ENCODE results near the gene KRTCAP3.

KRTCAP3 gene

DNA sequence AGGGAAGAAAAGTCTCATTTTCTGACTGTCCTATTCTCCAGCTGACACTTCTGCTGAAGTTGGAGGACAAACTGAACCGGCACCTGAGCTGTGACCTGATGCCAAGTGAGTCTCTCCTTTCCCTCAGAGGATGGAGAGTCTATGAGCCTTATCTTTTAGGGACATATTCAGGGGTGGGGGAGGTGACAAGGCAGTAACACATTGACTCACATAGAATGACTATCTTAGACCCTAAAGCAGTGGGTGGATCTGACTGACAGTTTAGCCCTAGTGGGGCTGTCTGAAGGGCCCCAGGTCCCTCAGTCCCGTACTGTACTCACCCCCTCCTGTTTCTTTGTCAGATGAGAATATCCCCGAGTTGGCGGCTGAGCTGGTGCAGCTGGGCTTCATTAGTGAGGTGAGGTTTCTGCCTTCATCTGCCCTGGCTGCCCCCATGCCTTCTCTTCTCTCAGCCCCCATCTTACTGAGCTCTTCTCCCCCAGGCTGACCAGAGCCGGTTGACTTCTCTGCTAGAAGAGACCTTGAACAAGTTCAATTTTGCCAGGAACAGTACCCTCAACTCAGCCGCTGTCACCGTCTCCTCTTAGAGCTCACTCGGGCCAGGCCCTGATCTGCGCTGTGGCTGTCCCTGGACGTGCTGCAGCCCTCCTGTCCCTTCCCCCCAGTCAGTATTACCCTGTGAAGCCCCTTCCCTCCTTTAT lies 805 bp upstream of the KRTCAP3 start:
- no peak for DNase-seq

DNA sequence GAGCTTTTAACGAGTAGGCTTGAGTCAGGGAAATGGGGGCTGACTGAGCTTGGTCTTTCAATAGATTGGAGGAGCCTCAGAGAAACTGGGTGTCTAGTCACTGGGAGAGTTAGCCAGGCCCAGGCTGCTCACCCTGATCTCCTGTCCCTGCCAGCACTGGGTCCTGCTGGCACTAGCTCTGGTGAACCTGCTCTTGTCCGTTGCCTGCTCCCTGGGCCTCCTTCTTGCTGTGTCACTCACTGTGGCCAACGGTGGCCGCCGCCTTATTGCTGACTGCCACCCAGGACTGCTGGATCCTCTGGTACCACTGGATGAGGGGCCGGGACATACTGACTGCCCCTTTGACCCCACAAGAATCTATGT lies 720 bp downstream of the KRTCAP3 start:
- DNase-seq = no peak

DNA sequence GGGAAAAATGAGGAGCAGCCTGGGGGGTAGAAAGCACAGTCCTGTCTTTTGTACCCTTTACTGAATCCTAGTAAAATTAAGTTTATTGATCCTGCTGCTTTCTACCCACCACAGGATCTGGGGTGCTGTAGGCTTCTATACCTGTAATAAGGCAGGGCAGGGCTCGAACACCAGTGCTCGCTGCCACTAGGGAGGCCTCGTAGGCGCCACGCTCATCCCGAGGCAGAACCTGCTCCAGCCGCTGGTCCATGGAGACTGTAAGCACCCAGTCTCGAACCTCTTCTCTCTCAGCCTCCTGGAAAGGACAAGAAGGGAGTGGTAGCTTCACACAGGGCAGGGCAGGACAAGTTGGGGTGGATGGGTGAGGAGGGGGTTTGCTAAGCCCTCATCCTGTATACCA lies 3.0 kb downstream of the KRTCAP3 start:
- DNase-seq = no peak

- DNase-seq = no peak
Measured at GRCh38 chr2:27445615-27446014, 3.4 kb downstream of the KRTCAP3 start.

DNA sequence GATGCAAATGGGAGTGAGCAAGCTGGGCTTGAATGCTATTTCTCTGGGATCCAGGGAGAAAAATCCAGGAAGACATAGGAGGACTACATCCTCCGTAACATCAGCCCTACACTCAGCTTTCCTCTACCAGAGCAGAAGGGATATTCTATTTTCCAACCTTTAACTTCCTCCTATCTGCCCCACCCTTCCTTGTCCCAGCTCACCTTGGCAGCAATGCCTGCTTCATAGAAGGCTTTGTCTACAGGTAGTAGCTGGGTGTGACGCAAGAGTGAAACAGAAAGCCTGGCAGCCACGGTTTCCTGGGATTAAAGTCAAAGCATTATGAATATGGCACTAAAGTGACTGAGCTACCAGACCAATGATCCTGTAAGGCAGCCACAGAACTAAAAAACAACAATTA lies 3.9 kb downstream of the KRTCAP3 start:
- DNase-seq = no peak

DNA sequence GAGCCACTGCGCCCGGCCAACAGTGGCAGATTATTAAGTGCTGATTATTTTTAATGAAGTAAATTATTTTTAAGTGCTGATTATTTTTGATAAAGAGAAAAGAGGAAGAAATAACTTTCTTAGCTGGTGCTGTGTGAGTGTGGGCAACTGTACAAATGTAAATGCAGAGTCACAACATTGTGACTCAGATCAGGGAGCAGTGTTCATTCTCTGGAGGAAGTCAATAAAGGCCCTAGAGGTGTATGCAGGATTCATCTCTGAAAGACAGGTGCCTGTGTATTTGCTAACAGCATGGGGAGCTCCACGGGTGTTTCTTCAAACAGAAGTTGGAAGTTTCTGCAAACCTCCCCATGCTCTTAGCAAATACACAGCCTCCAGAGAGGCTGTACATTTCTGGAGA lies 6.2 kb downstream of the KRTCAP3 start:
- no peak for DNase-seq

GRCh38 chr2:27451095-27451494 lies 8.9 kb downstream of the KRTCAP3 start:
- DNase-seq = no peak

- no peak for DNase-seq
Measured at GRCh38 chr2:27453968-27454367, 11.8 kb downstream of the KRTCAP3 start.

- DNase-seq = no peak
Measured at GRCh38 chr2:27461118-27461517, 18.9 kb downstream of the KRTCAP3 start.

GRCh38 chr2:27464443-27464842 lies 22.3 kb downstream of the KRTCAP3 start:
- DNase-seq = no peak

GRCh38 chr2:27471961-27472360 lies 29.8 kb downstream of the KRTCAP3 start:
- DNase-seq = no peak

DNA sequence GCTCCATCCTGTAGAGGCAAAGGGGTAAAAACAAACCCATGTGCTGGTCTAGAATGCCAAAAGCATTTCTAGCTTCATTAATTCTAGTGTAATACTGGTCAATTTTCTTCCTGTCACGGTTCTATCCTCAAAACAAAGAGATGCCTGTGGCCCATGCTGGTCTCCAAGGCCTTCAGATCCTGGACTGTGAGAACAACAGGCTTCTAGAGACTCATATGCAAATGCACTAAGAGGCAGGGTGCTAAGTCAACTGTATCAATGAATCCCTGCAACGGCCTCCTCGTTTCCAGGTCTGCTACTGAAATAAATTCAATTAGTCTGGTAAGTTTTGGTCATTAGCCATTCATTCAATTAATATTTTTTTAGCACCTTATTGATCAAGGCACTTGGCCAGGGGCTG lies 43.3 kb downstream of the KRTCAP3 start:
- no peak for DNase-seq

DNA sequence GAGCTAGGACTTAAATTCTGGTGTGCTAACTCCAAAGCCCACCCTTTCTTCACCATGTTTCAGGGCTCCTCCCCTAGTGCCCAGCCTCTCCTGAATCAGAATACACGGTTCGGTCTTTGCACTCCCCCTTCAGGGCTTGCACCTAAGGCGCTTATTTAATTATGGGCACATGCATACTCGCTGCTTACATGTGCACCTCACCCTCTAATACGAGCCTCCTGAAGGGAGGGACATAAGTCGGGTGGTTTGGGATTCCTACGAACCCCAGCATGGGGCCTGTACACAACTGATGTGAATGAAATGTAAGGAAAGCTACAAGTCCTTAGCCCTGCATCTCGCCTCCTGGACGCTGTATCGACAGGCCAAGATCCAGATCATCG lies 46.9 kb downstream of the KRTCAP3 start:
- no peak for DNase-seq

DNA sequence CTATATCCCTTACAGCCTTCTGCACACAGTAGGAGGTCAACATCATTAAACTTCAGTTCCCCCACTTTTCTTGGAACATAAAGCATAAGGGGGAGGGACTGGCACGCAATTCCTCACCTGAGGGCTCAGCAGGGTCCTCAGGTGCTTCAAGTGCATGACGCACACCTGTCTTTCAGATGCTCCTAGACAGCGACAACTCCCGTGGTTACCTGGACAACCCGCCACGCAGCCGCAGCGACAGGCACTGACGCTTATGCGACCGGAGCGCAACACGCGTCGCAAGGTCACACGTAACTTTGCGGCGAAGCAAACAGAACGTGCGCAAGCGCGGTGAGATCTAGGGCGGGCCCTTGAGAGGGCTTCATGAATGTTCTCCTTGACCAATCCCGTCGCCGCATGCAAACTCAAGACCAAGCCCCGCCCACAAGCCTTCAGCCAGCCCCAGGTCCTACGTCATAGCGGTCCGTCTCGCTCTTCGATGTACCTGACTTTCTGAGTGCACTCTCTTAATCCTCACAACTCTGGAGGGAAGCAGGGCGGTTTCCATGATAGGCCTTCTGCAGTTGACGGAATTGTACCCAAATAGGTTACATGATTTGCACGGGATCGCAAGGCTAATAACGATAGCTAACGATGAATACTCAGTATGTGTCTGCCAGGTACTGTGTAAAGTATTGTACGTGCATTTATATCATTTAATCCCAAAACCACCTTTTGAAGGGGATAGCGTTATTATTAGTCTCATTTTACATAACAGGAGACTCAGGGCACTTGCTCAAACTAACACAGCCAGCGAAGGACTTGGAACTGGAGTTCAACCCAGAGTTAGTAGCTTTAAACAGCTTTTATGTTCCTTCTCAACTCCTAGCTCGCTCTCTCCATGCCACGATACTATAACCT lies 47.6 kb downstream of the KRTCAP3 start, which contains the start of gene IFT172:
Gene IFT172, minus strand, starts transcription at position 246 of the 900 bp plus-strand sequence. Its CDS starts 90 bp downstream, at position 156.
- peak; percentile 85 for DNase-seq

- no peak for DNase-seq
Measured at GRCh38 chr2:27492557-27492956, 50.4 kb downstream of the KRTCAP3 start.

DNA sequence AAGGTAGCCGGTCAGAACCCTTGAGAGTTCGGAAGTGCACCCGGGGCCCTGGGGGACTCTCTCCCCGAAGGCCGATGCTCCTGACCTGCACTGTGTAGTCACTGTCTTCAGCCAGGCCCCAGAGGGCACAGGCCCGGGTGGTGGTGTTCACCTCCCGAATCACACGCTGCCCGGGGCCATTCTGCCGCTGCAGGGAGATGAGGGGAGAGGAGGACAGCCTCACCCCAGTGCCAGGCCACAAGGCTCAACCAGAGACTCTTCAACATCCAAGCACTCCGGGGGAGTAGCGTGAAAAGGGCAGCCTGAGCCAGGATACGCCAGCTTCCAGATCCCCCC lies 51.7 kb downstream of the KRTCAP3 start:
- no peak for DNase-seq

Data from 8988T (cell line).